GM12872 (cell line): ENCODE results near the gene AGMO.

ENCODE experiments used
- TF ChIP-seq, protein P1 (sequence below): IDR thresholded peaks from 3 replicates; pipeline ENCODE4 v1.5.1; 2011; ENCODE audit warnings: low read depth, mild to moderate bottlenecking, low read length, moderate library complexity; ENCODE audit not compliant: insufficient read depth

AGMO gene

DNA sequence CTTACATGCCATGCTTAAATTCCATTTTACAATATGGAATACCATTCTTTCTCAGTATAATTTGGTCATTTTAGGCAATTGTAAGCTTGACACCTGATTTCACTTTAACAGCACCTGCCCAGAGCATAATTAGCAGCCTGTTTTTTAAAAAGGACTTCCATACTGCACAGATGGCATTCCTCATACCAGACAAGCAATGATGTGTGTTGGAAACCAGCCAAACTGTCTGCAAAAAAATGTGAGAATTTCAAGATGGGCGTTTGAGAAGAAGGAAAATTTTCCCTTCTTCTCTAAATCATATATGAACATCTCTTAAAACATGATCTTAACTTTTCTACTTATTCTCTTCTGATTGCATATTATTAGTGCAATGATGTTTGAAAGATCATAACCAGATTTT, 40.4 kb upstream of the AGMO start:
- TF ChIP-seq, protein P1, sequence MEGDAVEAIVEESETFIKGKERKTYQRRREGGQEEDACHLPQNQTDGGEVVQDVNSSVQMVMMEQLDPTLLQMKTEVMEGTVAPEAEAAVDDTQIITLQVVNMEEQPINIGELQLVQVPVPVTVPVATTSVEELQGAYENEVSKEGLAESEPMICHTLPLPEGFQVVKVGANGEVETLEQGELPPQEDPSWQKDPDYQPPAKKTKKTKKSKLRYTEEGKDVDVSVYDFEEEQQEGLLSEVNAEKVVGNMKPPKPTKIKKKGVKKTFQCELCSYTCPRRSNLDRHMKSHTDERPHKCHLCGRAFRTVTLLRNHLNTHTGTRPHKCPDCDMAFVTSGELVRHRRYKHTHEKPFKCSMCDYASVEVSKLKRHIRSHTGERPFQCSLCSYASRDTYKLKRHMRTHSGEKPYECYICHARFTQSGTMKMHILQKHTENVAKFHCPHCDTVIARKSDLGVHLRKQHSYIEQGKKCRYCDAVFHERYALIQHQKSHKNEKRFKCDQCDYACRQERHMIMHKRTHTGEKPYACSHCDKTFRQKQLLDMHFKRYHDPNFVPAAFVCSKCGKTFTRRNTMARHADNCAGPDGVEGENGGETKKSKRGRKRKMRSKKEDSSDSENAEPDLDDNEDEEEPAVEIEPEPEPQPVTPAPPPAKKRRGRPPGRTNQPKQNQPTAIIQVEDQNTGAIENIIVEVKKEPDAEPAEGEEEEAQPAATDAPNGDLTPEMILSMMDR, result no peak

DNA sequence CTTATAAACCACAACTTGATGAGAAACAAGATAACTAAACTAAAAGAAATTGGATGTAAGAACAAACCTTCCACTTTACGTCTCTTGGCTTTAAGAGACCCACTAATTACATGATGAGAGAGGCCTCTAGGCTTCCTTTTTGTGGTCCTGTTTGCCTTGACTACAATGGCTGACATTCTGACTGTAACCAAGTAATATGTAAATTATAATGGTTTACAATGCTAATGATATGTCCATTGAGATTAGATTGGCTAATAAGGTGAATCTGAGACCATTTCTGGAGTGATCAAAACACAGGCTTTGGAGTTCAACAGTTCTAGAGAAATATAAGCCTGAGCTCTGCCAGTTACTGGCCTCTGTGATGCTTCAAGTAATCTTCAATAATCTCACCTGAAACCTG, 39.4 kb upstream of the AGMO start:
- TF ChIP-seq, protein P1, result no peak

DNA sequence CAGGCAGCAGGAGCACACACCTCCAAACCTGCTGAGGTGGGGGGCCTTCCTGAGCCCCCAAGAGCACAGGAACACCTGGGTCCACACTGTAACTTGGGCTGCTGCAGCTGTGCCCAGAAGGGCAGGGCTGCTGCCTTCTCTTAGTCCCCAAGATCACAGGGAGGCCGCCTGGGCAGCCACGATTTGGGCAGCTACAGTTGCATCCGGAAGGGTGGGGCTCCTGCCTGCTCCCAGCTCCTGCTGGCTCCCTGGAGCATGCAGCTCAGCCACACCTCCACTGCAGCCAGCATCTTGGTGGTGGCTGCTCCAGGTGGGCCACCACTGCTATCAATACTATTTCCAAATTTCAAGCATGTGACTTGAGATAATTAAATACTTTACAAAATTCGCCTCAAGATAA, 38.5 kb upstream of the AGMO start:
- TF ChIP-seq, protein P1, result no peak

DNA sequence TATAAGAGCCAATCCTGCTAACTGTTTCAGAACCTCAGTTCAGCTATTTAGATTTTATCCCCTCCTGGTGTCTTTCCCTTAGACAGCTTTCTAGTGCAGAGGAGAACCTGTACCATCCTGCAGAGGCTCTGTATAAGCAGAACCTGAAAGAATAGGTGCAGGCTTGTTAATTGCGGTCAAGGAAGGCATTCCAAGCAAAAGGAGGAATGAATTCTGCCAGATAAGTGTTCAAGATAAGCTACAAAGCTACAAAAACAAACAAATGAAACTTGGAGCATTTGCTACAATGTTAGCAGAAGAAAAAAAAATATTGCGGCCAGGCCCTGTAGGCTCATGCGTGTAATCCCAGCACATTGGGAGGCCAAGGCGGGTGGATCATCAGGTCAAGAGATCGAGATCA, 32.6 kb upstream of the AGMO start:
- TF ChIP-seq, protein P1, result no peak

DNA sequence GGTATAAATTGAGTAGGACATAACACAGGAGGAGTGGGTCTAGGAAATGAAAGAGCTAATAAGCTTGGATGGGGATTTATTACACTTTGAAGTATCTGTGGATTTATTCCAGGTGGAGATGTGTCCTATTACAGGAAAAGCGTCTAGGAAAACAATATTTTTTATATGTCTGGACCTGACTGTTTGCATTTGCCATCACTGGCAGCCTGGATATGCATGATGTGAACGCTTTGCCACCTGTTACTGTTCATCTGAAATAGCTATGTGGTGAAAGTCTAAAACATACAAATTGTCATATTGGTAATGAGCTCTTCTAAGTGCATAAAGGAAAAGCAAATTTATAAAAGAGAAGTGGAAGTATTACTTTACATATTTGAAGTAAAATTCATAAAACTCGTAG, 31.6 kb upstream of the AGMO start:
- TF ChIP-seq, protein P1, result no peak

DNA sequence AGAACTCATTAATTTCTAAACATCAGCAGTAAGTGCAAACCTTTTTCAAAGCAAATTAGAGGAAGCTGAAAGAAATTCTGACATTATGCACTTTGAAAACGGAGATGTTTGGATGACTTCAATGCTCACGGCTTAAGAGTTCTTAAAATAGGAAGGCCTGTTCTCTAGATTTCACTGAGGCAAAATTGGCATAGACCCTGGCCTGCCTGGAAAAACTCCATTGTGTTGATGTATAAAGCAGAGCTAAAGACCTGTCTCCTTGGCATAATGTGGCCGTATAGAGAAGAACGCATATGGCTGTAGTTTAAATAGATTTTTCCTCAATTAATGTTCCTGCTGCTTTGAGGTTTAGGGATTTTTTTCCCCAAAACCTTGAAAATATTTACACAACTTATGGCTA, 24.5 kb upstream of the AGMO start:
- TF ChIP-seq, protein P1, result no peak

DNA sequence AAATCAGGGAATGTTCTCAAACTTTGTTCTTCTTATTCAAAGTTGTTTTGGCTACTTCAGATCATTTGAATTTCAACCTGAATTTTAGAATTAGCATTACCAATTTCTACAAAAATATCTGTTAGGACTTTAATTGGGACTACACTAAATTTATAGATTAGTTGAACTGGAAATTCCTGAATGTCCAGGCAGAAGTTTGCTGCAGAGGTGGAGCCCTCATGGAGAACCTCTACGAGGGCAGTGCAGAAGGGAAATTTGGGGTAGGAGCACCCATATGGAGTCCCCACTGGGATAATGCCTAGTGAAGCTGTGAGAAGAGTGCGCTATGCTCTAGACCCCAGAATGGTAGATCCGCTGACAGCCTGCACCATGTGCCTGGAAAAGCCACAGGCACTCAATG, 22.8 kb upstream of the AGMO start:
- TF ChIP-seq, protein P1, result no peak

DNA sequence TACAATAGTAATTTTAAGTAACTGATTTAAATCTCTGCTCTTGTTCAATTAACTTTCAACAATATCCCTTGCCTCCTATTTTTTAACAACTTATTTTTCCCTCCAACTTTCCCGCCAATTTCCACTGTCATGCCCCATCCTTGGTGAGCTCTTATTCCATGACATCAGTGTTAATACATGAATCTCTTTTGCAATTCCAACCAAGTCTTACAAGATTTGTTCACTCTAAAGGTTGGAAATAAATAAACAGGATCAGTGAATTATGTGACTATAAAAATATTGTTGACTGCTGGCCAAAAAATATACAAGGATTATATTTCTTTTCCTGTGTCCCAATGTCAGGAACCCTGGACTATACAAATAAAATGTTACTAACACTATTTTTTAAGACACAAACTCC, 21.0 kb upstream of the AGMO start:
- TF ChIP-seq, protein P1, result no peak
